ENCODE results near the gene CNN3. TPM values are rescaled to one million over a fixed set of nuclear protein-coding genes. Genes with fewer than 3 reads are reported as not detected.
A peak's percentile ranks its signal among the peaks of the same experiment; 100 is the strongest.

Gene CNN3
- polyA plus RNA-seq, 2 of the 4 experiments (the other 2 are of a cell fraction) = 61.6 to 83.4 TPM

GRCh38 chr1:94970783-94971182, 43.9 kb upstream of the CNN3 start:
- H3K4me3 ChIP-seq = no peak overlapping the region
- H3K27ac ChIP-seq = peak overlapping the region in 1 of 2 experiments; percentile 58; a peak in 1 of 6 replicates
- ChIA-PET POLR2A (no interaction called here), CTCF (interaction anchor here (0.8 to 1.6 kb wide), 2 partner anchors 71 to 116 kb away, joined by 3 read pairs; no protein-coding TSS in a partner anchor)
- peak overlapping the region; percentile 42; the same call in 2 of the 3 replicates for H3K4me2 ChIP-seq
- TF ChIP-seq RAD21 (conservative IDR thresholded peaks at IDR 0.05 in 1 of 2, IDR thresholded peaks at IDR 0.05 in 1 of 2) (no peak), JUN (IDR thresholded peaks at IDR 0.05) (no peak)
- WGBS (ENCODE audit: missing lambda C conversion rate) = 64% methylated on average over 2 of the region's 2 CpGs
- DNase-seq (ENCODE audit: low read depth in 1 of 2, low spot score in 1 of 2) (no peak), FAIRE-seq (no peak), ATAC-seq (no peak)
- peaks cover 16% of the 10 kb centered on the region for H3K4me1 ChIP-seq
- H3K9me3 ChIP-seq = no peaks in the 10 kb centered on the region

GRCh38 chr1:94969137-94969536, 42.2 kb upstream of the CNN3 start:
- ChIA-PET POLR2A (no interaction called here), CTCF (interaction anchor here (1.1 kb wide), 1 partner anchor 71 kb away, joined by 3 read pairs; no protein-coding TSS in a partner anchor)
- TF ChIP-seq ATOH8 (CRISPR knock-in tag; IDR thresholded peaks at IDR 0.05; ENCODE audit: low read depth) = no peak
- TF ChIP-seq JUN (IDR thresholded peaks at IDR 0.05) = no peak
- no peak overlapping the region for H3K4me3 ChIP-seq
- H3K9me3 ChIP-seq = no peaks in the 10 kb centered on the region
- H3K27ac ChIP-seq = no peak overlapping the region
- no peak for FAIRE-seq
- no peak overlapping the region for H3K4me2 ChIP-seq
- no peak for DNase-seq (ENCODE audit: low read depth in 1 of 2, low spot score in 1 of 2)
- H3K4me1 ChIP-seq = peaks cover 16% of the 10 kb centered on the region
- ATAC-seq = no peak
- 89% methylated on average over 6 of the region's 6 CpGs for WGBS (ENCODE audit: missing lambda C conversion rate)

GRCh38 chr1:94966033-94966432, 39.1 kb upstream of the CNN3 start:
- Histone ChIP-seq H3K9me3 (no peaks in the 10 kb centered on the region), H3K27ac (no peak overlapping the region), H3K4me2 (no peak overlapping the region), H3K4me3 (no peak overlapping the region), H3K4me1 (peaks cover 15% of the 10 kb centered on the region)
- TF ChIP-seq ESRRA (IDR thresholded peaks at IDR 0.05; ENCODE audit: borderline replicate concordance, low read length) (no peak), MAFK (IDR thresholded peaks at IDR 0.05; ENCODE audit: partially characterized antibody) (peak; percentile 14), GATA3 (IDR thresholded peaks at IDR 0.05; ENCODE audit: borderline replicate concordance) (no peak), E2F6 (IDR thresholded peaks at IDR 0.05; ENCODE audit: borderline replicate concordance, low read depth) (no peak)
- CTCF ChIA-PET = interaction anchor here (0.7 to 0.9 kb wide), 2 partner anchors 77 to 102 kb away, joined by 3 to 6 read pairs; no protein-coding TSS in a partner anchor
- DNase-seq (ENCODE audit: low read depth in 1 of 2, low spot score in 1 of 2) (no peak), ATAC-seq (no peak), FAIRE-seq (no peak)
- WGBS (ENCODE audit: missing lambda C conversion rate) = 95% methylated on average over 1 of the region's 1 CpG
- POLR2A ChIA-PET = no interaction called here

- H3K4me3 ChIP-seq = no peak overlapping the region
- no peaks in the 10 kb centered on the region for H3K9me3 ChIP-seq
- WGBS (ENCODE audit: missing lambda C conversion rate) = 82% methylated on average over 8 of the region's 8 CpGs
- ChIA-PET POLR2A (no interaction called here), CTCF (interaction anchor here (0.6 to 1.5 kb wide), 2 partner anchors 142 to 157 kb away, joined by 3 read pairs; no protein-coding TSS in a partner anchor)
- FAIRE-seq = no peak
- no peak overlapping the region for H3K4me2 ChIP-seq
- H3K27ac ChIP-seq = no peak overlapping the region
- no peak for ATAC-seq
- TF ChIP-seq HES2 (IDR thresholded peaks at IDR 0.05) (no peak), ESRRA (IDR thresholded peaks at IDR 0.05; ENCODE audit: borderline replicate concordance, low read length) (no peak), CHD4 (IDR thresholded peaks at IDR 0.05; ENCODE audit: borderline replicate concordance) (no peak)
- H3K4me1 ChIP-seq = peaks cover 10% of the 10 kb centered on the region; the same call in 1 of the 3 replicates
- no peak for DNase-seq (ENCODE audit: low read depth in 1 of 2, low spot score in 1 of 2)
Measured at GRCh38 chr1:94963864-94964263, 37.0 kb upstream of the CNN3 start.

GRCh38 chr1:94962409-94963265, 35.7 kb upstream of the CNN3 start:
- FAIRE-seq (no peak), ATAC-seq (no peak), DNase-seq (ENCODE audit: low read depth in 1 of 2, low spot score in 1 of 2) (no peak)
- peaks cover 10% of the 10 kb centered on the region; the same call in 1 of the 3 replicates for H3K4me1 ChIP-seq
- H3K27ac ChIP-seq = peak overlapping the region; percentile 61 to 74; a peak in 5 of 6 replicates
- H3K4me3 ChIP-seq = 0 out of 3 replicates have a peak overlapping the region, but pooled peaks have one; percentile 8
- ChIA-PET POLR2A (no interaction called here), CTCF (interaction anchor here (1.5 kb wide), 1 partner anchor 141 kb away, joined by 3 read pairs; no protein-coding TSS in a partner anchor)
- H3K9me3 ChIP-seq = no peaks in the 10 kb centered on the region
- WGBS (ENCODE audit: missing lambda C conversion rate) = 43% methylated on average over 10 of the region's 10 CpGs
- peak overlapping the region; percentile 74 for H3K4me2 ChIP-seq
- TF ChIP-seq PHF8 (IDR thresholded peaks at IDR 0.05; ENCODE audit: borderline replicate concordance, low read depth) (no peak), RARB (CRISPR knock-in tag; IDR thresholded peaks at IDR 0.05) (no peak), TP53 (CRISPR knock-in tag; IDR thresholded peaks at IDR 0.05) (no peak), SMC3 (IDR thresholded peaks at IDR 0.05) (no peak), CHD4 (IDR thresholded peaks at IDR 0.05; ENCODE audit: borderline replicate concordance) (no peak), RFX5 (IDR thresholded peaks at IDR 0.05) (no peak), FOXS1 (CRISPR knock-in tag; IDR thresholded peaks at IDR 0.05) (no peak), TFCP2L1 (CRISPR knock-in tag; IDR thresholded peaks at IDR 0.05) (no peak), CBX2 (IDR thresholded peaks at IDR 0.05; ENCODE audit: borderline replicate concordance, low read depth) (no peak), FOSB (CRISPR knock-in tag; IDR thresholded peaks at IDR 0.05) (no peak), SREBF2 (IDR thresholded peaks at IDR 0.05) (no peak), E2F6 (IDR thresholded peaks at IDR 0.05; ENCODE audit: borderline replicate concordance, low read depth) (no peak), RNF2 (IDR thresholded peaks at IDR 0.05; ENCODE audit: borderline replicate concordance, low read depth) (no peak), POLR2AphosphoS2 (conservative IDR thresholded peaks at IDR 0.05; ENCODE audit: low read length) (no peak)

Measured in A549 (cell line).